Hepatocyte (in vitro differentiated cells): ENCODE measurements around the gene MFRP. TPM values are rescaled to one million over a fixed set of nuclear protein-coding genes. Genes with fewer than 3 reads are reported as not detected.

ENCODE experiments used
- DNase-seq: peaks from one replicate; pipeline ENCODE4 v3.0.0-alpha.2; 2016; ENCODE audit warnings: low spot score
- H2AFZ ChIP-seq: fragments of 200-600 bp; sonication (generic); 2 replicates; pipeline ENCODE4 v1.6.0; 2016; ENCODE audit warnings: antibody characterized with exemption, mild to moderate bottlenecking
- H3K27ac ChIP-seq: fragments of 200-600 bp; sonication (generic); 2 replicates; pipeline ENCODE4 v1.5.1; 2016; ENCODE audit warnings: mild to moderate bottlenecking
- H3K27me3 ChIP-seq: fragments of 200-600 bp; sonication (generic); 2 replicates; pipeline ENCODE4 v1.6.1; 2016
- H3K36me3 ChIP-seq: fragments of 200-600 bp; sonication (generic); replicated peaks from 2 replicates; pipeline ENCODE4 v1.5.1; 2016; ENCODE audit warnings: low read depth; ENCODE audit not compliant: insufficient read depth
- H3K4me1 ChIP-seq: fragments of 200-600 bp; sonication (generic); 2 replicates; pipeline ENCODE4 v1.5.1; 2016; ENCODE audit warnings: mild to moderate bottlenecking, moderate library complexity; ENCODE audit not compliant: insufficient read depth
- H3K4me2 ChIP-seq: fragments of 200-600 bp; sonication (generic); 2 replicates; pipeline ENCODE4 v1.6.0; 2016
- H3K4me3 ChIP-seq: fragments of 200-600 bp; sonication (generic); 2 replicates; pipeline ENCODE4 v1.5.1; 2016; ENCODE audit warnings: mild to moderate bottlenecking
- H3K79me2 ChIP-seq: fragments of 200-600 bp; sonication (generic); 2 replicates; pipeline ENCODE4 v1.6.0; 2017; ENCODE audit warnings: mild to moderate bottlenecking
- H3K9me2 ChIP-seq: fragments of 200-600 bp; sonication (generic); replicated peaks from 2 replicates; pipeline ENCODE4 v1.6.0; 2017; ENCODE audit warnings: mild to moderate bottlenecking; ENCODE audit not compliant: insufficient read depth
- H3K9me3 ChIP-seq: fragments of 200-600 bp; sonication (generic); 2 replicates; pipeline ENCODE4 v1.5.1; 2016; ENCODE audit warnings: low read depth, mild to moderate bottlenecking
- H4K20me1 ChIP-seq: fragments of 200-600 bp; sonication (generic); 2 replicates; pipeline ENCODE4 v1.6.0; 2016; ENCODE audit warnings: mild to moderate bottlenecking; ENCODE audit not compliant: insufficient read depth, poor library complexity, severe bottlenecking
- CTCF ChIP-seq: fragments of 200-600 bp; sonication (generic); IDR thresholded peaks from 2 replicates; pipeline ENCODE4 v1.5.1; 2016; ENCODE audit warnings: antibody characterized with exemption, mild to moderate bottlenecking; ENCODE audit not compliant: poor library complexity
- EZH2 ChIP-seq: fragments of 200-600 bp; sonication (generic); IDR thresholded peaks from 2 replicates; pipeline ENCODE4 v1.6.1; 2016; ENCODE audit warnings: antibody characterized with exemption, mild to moderate bottlenecking, borderline replicate concordance
- EZH2phosphoT487 ChIP-seq: fragments of 200-600 bp; sonication (generic); IDR thresholded peaks from one replicate; pipeline ENCODE4 v1.6.1; 2018; ENCODE audit warnings: antibody characterized with exemption, mild to moderate bottlenecking, low read depth, moderate library complexity; ENCODE audit not compliant: unreplicated experiment, severe bottlenecking
- WGBS: methylation state at CpG from one replicate; pipeline ENCODE4 v1.1.6; 2016; ENCODE audit warnings: low lambda C conversion rate; ENCODE audit errors: missing lambda C conversion rate; 5-methylcytosine and 5-hydroxymethylcytosine counted together
- polyA plus RNA-seq: library from polyadenylated mRNA; unstranded; fragments of >200 nt; fragmentation: Nextera tagmentation; extraction: Ambion mirVana; gene quantifications from 2 replicates; pipeline ENCODE4 v1.2.1, GENCODE V29; 2016
- total RNA-seq: library from RNA; depleted of rRNA; stranded (reverse); fragments of >200 nt; gene quantifications from 2 replicates; pipeline ENCODE4 v1.2.3, GENCODE V29; 2014

MFRP gene
- total and polyA plus RNA-seq, 2 experiments from 2014 or later: not detected

GRCh38 chr11:119371778-119372182, 25.3 kb upstream of the MFRP start:
- H3K9me2 ChIP-seq: no peaks in the 10 kb centered on the region
- H3K36me3 ChIP-seq: no peaks in the 10 kb centered on the region
- peak; percentile 25 for DNase-seq
- peaks cover 50% of the 10 kb centered on the region for H3K4me1 ChIP-seq
- H2AFZ ChIP-seq: no peak overlapping the region
- WGBS: 83% methylated on average over 8 of the region's 8 CpGs
- H3K79me2 ChIP-seq: no peaks in the 10 kb centered on the region
- H3K4me3 ChIP-seq: no peak overlapping the region
- no peaks in the 10 kb centered on the region for H3K27me3 ChIP-seq
- no peak overlapping the region for H3K27ac ChIP-seq
- TF ChIP-seq CTCF (no peak), EZH2 (no peak), EZH2phosphoT487 (no peak)
- H4K20me1 ChIP-seq: no peaks in the 10 kb centered on the region
- H3K4me2 ChIP-seq: no peak overlapping the region
- no peaks in the 10 kb centered on the region for H3K9me3 ChIP-seq

GRCh38 chr11:119371067-119371601, 24.6 kb upstream of the MFRP start:
- no peak overlapping the region for H3K27ac ChIP-seq
- WGBS: 69% methylated on average over 8 of the region's 8 CpGs

GRCh38 chr11:119370486-119371046, 24.1 kb upstream of the MFRP start:
- Histone ChIP-seq H3K4me2 (peak overlapping the region; percentile 38), H3K27ac (peak overlapping the region; percentile 90), H3K79me2 (no peaks in the 10 kb centered on the region), H3K36me3 (no peaks in the 10 kb centered on the region), H3K27me3 (no peaks in the 10 kb centered on the region), H3K9me3 (no peaks in the 10 kb centered on the region), H3K4me1 (peaks cover 50% of the 10 kb centered on the region), H2AFZ (no peak overlapping the region), H3K9me2 (no peaks in the 10 kb centered on the region), H3K4me3 (no peak overlapping the region), H4K20me1 (no peaks in the 10 kb centered on the region)
- WGBS: 54% methylated on average over 8 of the region's 8 CpGs
- TF ChIP-seq CTCF (no peak), EZH2phosphoT487 (no peak), EZH2 (no peak)
- peak; percentile 51 for DNase-seq

More at GRCh38 chr11:119371067-119371601, 24.6 kb upstream of the MFRP start:
- Histone ChIP-seq H2AFZ (no peak overlapping the region), H3K36me3 (no peaks in the 10 kb centered on the region), H3K9me3 (no peaks in the 10 kb centered on the region), H4K20me1 (no peaks in the 10 kb centered on the region), H3K4me2 (peak overlapping the region; percentile 38), H3K4me3 (no peak overlapping the region), H3K27me3 (no peaks in the 10 kb centered on the region), H3K79me2 (no peaks in the 10 kb centered on the region), H3K9me2 (no peaks in the 10 kb centered on the region), H3K4me1 (peaks cover 52% of the 10 kb centered on the region)
- no peak for TF ChIP-seq EZH2
- TF ChIP-seq EZH2phosphoT487: no peak
- no peak for TF ChIP-seq CTCF
- no peak for DNase-seq
